Measurements from ENCODE around the gene TAS2R9. TPM values are rescaled to one million over a fixed set of nuclear protein-coding genes. Genes with fewer than 3 reads are reported as not detected.

Gene TAS2R9
- total RNA-seq, 1 donor: not detected

- no peak overlapping the region for H3K4me3 ChIP-seq (ENCODE audit: low read depth, low read length)
- TF ChIP-seq CTCF (IDR thresholded peaks at IDR 0.05; ENCODE audit: insufficient read depth, low read depth, low read length): no peak
- DNase-seq (ENCODE audit: low read depth): no peak
These were observed 32.9 kb upstream of the TAS2R9 start for GRCh38 chr12:10842862-10843261.

- H3K4me3 ChIP-seq (ENCODE audit: low read depth, low read length): no peak overlapping the region
- no peak for DNase-seq (ENCODE audit: low read depth)
- no peak for TF ChIP-seq CTCF (IDR thresholded peaks at IDR 0.05; ENCODE audit: insufficient read depth, low read depth, low read length)
These were observed 28.5 kb upstream of the TAS2R9 start for GRCh38 chr12:10838461-10838860.

GRCh38 chr12:10829994-10830393 is 20.0 kb upstream of the TAS2R9 start:
- peak; percentile 11 for DNase-seq (ENCODE audit: low read depth)
- no peak for TF ChIP-seq CTCF (IDR thresholded peaks at IDR 0.05; ENCODE audit: insufficient read depth, low read depth, low read length)
- H3K4me3 ChIP-seq (ENCODE audit: low read depth, low read length): no peak overlapping the region

- TF ChIP-seq CTCF (IDR thresholded peaks at IDR 0.05; ENCODE audit: insufficient read depth, low read depth, low read length): no peak
These were observed 16.3 kb upstream of the TAS2R9 start, which contains the start of gene TAS2R10 for GRCh38 chr12:10826258-10826657. Gene TAS2R10, minus strand, starts transcription at chr12:10826358. Its CDS starts 89 bp downstream, at chr12:10826269.

GRCh38 chr12:10824957-10825356 is 15.0 kb upstream of the TAS2R9 start:
- no peak for TF ChIP-seq CTCF (IDR thresholded peaks at IDR 0.05; ENCODE audit: insufficient read depth, low read depth, low read length)
- no peak for DNase-seq (ENCODE audit: low read depth)
- H3K4me3 ChIP-seq (ENCODE audit: low read depth, low read length): no peak overlapping the region

More at GRCh38 chr12:10826258-10826657, 16.3 kb upstream of the TAS2R9 start, which contains the start of gene TAS2R10:
- H3K4me3 ChIP-seq (ENCODE audit: low read depth, low read length): no peak within 1 kb of the TSS
- no peak for DNase-seq (ENCODE audit: low read depth)

GRCh38 chr12:10811883-10812536 is 2.0 kb upstream of the TAS2R9 start:
- no peak overlapping the region for H3K4me3 ChIP-seq (ENCODE audit: low read depth, low read length)
- no peak for TF ChIP-seq CTCF (IDR thresholded peaks at IDR 0.05; ENCODE audit: insufficient read depth, low read depth, low read length)
- DNase-seq (ENCODE audit: low read depth): no peak

GRCh38 chr12:10807186-10807585 is 2.8 kb downstream of the TAS2R9 start, which contains the start of gene TAS2R8:
Gene TAS2R8, minus strand, starts transcription at chr12:10807286. Its CDS starts 306 bp downstream, at chr12:10806980.
- no peak for TF ChIP-seq CTCF (IDR thresholded peaks at IDR 0.05; ENCODE audit: insufficient read depth, low read depth, low read length)
- no peak within 1 kb of the TSS for H3K4me3 ChIP-seq (ENCODE audit: low read depth, low read length)
- no peak for DNase-seq (ENCODE audit: low read depth)
